Activated CD8-positive, alpha-beta memory T cell treated with anti-CD3 and anti-CD28 coated beads, Interleukin-2, amount 50 U/mL, for 24 hours (primary cell): ENCODE results near the gene RXRG.

Experiments used
- DNase-seq: peaks from one replicate; pipeline ENCODE4 v3.0.0-alpha.2; 2020; ENCODE audit errors: extremely low read depth

The RXRG gene

GRCh38 chr1:165449131-165449530 lies 4.2 kb upstream of the RXRG start:
- no peak for DNase-seq

DNA sequence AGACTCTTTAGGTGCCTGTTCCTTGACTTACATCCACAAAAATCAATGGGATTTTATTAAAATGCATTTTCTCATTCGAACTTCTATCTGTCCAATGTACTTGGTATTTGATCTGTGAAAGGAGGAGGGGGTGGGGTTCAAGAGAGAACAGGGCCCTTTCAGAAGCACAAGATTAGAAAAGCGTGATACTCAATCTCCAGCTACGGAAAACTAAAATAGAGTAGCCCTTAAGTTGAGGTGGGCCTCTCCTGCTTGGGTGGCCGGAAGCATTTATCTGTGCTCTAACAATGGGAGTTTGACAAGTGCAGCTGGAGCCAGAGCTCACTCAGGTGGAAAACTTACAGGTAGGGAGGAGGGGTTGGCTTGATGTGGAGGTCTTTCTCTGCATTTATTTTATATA lies 462 bp upstream of the RXRG start:
- no peak for DNase-seq

- DNase-seq, result no peak
Observed at GRCh38 chr1:165443539-165444311, 1.2 kb downstream of the RXRG start.

- no peak for DNase-seq
Observed at GRCh38 chr1:165442653-165443052, 2.3 kb downstream of the RXRG start.

- DNase-seq, result no peak
Observed at GRCh38 chr1:165442053-165442452, 2.9 kb downstream of the RXRG start.

DNA sequence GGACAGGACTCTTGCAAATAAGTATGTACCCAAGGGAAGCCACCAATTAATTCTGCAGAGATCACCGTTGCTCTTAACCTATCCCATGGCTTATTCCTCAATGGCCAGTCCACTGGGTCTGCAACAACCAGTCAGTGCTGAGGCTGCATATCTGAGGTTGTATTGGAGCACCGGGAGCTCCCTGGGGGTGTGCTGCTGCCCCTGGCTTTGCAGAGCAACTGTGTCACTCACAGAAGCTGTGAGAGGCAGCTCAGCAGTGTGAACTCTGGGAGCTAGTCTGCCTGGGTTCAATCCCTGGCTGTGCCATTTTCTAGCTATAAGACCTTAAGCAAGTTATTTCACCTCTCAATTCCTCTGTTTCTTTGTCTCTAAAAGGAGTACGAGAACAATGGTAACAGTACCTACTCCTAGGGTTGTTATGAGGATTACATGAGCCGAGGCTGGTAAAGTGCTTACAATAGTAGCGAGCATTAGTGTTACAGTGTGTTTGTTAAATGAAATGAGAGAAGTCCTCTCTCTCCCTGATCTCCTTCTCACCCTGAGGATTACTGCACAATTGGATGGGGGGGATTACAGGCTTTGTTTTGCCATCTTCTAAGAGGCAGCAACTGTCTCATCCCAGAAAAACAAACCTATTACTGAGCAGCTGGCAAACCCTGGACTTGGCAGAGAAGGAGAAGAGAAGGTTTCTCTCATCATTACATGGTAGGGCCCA lies 3.6 kb downstream of the RXRG start:
- DNase-seq, result no peak

GRCh38 chr1:165439330-165439729 lies 5.6 kb downstream of the RXRG start:
- DNase-seq, result no peak

DNA sequence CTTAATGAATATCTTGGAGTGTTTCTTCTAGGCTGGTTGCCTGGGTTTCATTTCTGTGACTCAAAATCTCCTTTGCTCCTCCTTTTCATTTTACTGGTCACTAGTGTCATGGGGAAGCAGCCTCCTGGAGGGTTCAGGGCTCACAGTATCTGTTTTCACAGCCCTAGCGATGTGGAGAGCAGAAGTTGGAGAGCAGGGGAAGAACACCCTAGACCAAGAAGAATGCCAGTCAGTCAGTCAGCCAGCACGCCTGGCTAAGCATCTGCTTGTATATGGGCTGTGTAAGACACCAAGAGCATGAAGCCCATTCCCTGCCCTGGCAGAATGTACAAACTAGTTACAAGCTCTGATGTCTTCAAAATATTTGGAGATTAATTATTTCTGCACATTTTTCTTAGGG lies 7.9 kb downstream of the RXRG start:
- no peak for DNase-seq

DNA sequence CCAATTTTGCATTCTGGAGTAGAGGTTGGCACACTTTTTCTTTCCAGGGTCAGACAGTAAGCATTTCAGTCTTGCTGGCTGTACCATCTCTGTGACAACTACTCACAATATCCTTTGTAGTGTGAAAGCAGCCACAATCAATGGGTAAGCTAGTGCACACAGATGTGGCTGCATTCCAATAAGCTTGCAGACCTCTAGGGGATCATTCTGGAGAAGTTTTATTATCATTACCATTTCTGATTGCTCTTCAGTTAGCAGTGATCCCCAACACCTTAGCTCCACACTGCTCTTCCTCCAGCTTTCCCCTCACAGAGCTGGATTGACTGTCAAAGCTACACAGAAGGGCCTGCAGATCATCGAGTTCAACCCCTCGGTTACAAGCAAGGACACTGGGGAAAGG lies 9.1 kb downstream of the RXRG start:
- no peak for DNase-seq

- no peak for DNase-seq
Observed at GRCh38 chr1:165434281-165434680, 10.6 kb downstream of the RXRG start.

- no peak for DNase-seq
Observed at GRCh38 chr1:165431079-165431478, 13.8 kb downstream of the RXRG start.

GRCh38 chr1:165426745-165427144 lies 18.2 kb downstream of the RXRG start:
- DNase-seq, result no peak

GRCh38 chr1:165425621-165426020 lies 19.3 kb downstream of the RXRG start:
- DNase-seq, result no peak

GRCh38 chr1:165424454-165425216 lies 20.3 kb downstream of the RXRG start:
- DNase-seq, result no peak

DNA sequence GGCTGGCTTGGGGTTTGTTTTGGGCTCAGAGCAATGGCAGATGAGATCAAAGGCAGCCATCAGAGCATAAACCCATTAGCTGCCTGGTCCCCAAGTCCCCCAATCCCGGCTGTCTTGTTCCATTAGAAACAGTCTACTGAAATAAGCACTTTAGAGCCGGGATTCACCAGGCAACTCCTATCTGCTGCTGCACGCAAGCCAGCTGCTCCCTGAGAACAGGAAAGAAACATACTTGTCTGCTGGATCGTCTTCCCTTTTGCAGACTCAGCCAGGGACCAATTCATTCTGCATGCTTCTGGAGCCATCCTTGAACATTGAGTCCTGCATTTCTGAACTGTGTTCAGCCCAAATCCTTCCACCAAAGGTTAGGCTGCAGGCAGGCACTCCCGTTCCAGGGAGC lies 21.8 kb downstream of the RXRG start:
- DNase-seq, result no peak

DNA sequence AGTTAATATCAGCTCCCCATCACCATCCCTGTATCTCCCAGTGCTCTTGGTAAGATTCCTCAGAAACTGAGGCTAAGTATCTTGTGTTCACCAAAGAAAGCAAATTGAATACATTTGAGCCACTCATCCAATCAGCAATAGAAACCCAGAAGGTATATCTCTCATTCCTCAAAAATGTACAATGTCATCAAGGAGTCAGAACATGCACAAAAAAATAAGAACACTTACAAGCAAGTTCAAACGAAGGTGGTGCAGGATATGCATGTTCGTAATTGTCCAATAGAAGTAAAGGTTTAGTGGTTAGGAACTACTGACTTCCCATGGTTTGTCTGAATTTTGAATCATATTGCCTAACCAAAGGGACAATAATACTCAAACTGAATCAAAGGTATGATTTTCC lies 24.3 kb downstream of the RXRG start:
- DNase-seq, result no peak

- no peak for DNase-seq
Observed at GRCh38 chr1:165419839-165420238, 25.1 kb downstream of the RXRG start.

DNA sequence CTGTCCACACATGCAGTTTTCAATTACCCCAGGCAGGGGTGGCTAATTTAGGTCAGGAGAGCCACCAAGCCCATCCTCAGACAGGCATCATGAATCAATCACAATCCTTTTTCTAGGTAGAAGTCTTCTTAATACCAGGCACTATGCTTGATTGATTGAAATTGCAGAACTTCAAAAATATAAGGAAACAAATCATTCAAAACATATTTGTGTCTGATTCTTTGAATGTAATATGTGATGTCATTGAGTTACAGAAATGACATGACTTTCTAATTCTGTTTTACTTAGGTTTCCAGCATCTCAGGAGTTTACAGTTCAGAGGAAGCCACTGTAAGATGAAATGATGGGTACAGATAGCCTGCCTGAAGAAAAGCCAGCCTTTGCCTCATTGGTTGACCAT lies 26.7 kb downstream of the RXRG start:
- no peak for DNase-seq

GRCh38 chr1:165416876-165417275 lies 28.1 kb downstream of the RXRG start:
- DNase-seq, result no peak

GRCh38 chr1:165415068-165415467 lies 29.9 kb downstream of the RXRG start:
- no peak for DNase-seq

DNA sequence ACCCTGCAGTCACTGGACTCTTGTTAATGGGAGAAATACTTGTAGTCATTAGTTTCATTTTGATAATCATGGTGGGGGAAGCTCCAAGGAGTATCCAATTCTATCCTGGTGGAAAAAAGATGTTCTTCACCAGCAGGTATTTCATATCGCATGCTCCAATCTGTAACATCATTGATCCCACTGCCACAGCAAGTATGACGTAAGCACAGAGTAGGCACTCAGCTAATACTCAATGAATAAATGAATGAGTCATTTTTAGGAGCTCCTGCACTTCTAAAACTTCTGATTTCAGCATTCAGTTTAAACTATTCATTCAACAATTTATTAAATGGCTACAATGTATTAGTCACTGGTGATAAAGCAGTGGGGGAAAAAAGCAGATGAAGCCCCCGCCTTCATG lies 30.3 kb downstream of the RXRG start:
- no peak for DNase-seq

DNA sequence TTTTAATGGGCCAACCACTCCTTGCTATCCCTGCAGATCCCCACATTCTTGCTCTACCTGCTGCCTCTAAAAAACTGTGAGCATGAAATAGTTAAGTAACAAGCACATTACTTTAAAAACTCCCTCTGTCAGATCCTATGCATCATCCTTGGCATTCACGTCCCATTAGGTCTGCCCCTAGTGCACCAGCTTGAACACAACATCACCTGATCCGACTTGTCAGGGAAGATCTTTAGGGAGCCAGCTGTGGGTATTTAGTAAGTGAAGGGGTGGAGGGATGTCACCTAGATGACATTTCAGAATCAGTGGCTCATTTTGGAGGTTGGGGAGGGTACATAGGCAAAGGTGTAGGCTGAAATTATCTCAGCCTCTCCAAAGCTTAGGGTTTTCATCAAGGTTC lies 33.5 kb downstream of the RXRG start:
- DNase-seq, result no peak
